Amniotic epithelial cell (primary cell): ENCODE measurements around the gene RNF182.
"Not testable (repeated sequence)": the region's sequence is repeated elsewhere in the genome, so short reads cannot be mapped to it uniquely, and the experiment has no call there.

ENCODE experiments used
- DNase-seq: peaks from one replicate; pipeline ENCODE4 v3.0.0-alpha.2; 2010; ENCODE audit warnings: low read depth

The RNF182 gene

DNA sequence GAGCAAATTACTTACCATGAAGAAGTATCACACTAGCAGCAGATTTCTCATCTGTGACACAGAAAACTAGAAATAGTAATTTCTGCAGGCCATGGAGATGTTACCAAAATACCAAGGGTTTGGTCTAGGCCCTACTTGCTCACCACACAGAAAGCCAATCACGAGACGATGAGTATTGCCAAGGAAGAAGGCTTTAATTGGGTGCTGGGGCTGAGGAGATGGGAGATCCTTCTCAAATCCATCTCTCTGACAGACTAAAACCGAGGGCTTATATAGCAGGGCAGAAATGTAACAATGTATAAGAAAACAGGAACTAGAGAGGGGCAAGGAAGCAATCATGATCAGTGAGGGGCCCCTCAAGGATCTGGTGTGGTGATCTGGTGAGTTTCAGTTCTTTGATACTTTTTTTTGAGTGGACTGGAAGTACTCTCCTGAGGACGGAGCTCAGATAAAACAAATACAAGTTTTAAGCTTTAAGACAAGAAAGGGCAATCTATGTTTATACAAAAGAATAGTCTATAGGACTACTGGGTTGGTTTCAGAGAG lies 40.9 kb downstream of the RNF182 start:
- no peak for DNase-seq

DNA sequence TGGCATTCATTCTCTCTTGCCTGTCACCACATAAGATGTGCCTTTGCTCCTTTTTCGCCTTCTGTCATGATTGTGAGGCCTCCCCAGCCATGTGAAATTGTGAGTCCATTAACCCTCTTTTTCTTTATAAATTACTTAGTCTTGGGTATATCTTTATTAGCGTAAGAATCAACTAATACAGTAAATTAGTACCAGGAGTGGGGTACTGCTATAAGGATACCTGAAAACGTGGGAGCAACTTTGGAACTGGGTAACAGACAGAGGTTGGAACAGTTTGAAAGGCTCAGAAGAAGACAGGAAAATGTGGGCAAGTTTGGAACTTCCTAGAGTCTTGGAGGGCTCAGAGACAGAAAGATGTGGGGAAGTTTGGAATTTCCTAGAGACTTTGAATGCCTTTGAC lies 46.6 kb downstream of the RNF182 start:
- no peak for DNase-seq

DNA sequence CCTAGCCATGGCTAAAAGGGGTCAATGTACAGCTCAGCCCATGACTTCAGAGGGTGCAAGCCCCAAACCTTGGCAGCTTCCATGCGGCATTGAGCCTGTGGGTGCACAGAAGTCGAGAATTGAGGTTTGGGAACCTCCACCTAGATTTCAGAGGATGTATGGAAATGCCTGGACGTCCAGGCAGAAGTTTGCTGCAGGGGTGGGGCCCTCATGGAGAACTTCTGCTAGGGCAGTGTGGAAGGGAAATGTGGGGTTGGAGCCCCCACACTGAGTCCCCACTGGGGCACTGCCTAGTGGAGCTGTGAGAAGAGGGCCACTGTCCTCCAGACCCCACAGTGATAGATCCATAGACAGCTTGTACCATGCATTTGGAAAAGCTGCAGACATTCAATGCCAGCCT lies 47.9 kb downstream of the RNF182 start:
- not testable (repeated sequence) for DNase-seq

DNA sequence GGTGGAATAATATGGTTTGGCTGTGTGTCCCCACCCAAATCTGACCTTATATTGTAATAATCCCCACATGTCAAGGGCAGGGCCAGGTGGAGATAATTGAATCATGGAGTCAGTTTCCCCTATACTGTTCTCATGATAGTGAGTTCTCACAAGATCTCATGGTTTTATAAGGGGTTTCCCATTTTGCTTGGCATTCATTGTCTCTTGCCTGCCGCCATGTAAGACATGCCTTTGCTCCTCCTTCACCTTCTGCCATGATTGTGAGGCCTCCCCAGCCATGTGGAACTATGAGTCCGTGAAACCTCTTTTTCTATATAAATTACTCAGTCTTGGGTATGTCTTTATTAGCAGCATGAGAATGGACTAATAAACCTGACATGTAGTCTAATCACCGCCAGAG lies 48.7 kb downstream of the RNF182 start:
- DNase-seq = not testable (repeated sequence)

DNA sequence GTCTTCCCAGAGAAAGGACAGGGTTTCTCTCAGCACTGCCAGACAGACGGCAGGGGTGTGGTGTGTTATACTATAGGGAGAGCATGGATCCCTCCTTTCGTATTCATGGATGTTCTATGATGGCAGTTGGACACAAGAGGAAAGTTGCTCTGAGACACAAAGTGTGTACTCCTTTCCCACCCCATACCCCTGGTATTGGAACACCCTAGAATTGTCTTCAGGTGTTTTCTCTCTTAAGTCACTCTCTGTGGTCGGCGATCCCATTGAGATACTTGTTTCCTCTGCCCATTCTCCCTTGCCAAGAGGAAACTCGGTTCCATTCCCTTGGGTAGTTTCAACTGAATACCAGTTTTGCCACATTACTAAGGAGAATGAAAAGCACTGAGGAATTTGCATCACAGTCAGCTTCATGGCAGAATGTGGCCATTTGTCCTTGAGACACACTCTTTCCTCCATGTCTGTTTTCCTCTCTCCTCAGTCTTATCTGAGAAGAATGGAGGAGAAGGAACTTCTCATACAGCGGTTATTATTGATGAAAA lies 53.4 kb downstream of the RNF182 start:
- DNase-seq = no peak

DNA sequence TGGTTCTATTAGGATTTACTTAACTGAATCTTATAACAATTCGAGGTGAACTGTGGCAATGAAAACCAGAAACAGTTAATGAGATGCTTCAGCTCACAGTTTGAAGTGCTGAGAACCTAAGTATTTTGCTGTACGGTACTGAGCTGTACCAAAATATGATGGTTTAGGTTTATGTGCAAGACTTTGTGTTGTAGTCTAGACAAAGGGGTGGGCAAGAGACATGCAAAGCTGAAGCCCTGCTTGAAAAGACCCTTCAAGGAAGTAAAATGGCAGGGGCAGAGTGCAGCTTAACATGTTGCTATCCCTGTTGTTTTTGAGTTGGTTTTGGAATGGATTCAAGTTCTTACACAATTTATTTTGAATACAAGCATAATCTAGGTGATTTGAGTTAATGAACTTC lies 54.0 kb downstream of the RNF182 start:
- no peak for DNase-seq

DNA sequence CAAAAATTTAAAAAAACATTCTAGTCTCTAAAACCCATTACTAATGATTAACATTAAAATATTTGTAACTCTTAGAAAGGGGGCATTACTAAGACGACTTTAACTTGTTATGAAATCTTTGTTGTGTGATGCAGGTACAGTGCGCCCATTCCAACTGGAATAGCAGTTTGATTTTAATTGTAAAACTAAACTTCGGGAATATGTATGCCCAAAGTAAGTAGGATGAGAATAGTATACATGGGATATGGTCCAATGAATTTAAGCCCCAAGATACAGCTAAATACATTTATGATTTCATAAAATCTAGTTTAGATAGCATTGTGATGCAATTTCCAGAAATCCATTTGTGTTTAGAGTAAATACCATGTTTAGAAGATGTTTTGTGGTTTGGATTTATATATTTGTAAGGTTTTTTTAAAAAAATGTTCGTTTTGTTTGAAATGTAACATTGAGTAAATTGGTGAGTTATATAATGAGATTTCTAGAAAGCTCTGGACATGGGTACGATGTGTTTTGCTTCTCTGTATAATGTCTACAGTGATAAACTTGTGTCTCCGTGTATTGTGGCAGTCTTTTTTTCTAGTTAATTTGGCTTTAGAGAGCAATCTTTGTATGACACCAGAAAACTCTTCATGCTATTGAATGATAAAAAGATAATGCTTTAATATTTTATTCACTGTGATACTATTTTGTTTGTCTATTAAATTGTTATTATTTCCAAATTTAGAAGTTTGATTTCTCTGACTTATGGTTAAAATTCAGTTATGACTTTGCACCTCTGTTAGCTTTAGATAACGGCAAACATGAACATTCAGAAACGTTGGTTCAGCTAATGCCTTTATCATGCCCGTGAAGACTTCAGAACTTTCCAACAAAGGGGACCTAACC lies 54.8 kb downstream of the RNF182 start:
- DNase-seq = no peak

DNA sequence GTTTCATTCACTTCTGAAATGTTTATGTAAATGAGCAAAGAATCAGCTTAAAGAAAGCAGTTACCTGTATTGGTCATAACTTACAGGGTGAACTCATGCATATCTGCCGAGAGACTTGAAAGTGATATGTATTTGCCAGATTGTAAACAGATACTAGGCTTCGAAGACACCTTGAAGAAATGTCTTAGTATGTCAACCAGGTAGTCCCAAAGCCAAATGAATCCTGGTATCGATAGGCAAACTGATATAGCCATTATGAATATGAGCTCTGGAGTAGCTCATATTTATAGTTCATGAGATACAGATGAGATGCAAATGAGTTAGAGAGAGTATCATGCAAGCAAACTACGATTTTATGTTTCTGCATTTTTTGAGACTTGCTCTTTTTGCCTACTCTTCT lies 55.8 kb downstream of the RNF182 start:
- no peak for DNase-seq

DNA sequence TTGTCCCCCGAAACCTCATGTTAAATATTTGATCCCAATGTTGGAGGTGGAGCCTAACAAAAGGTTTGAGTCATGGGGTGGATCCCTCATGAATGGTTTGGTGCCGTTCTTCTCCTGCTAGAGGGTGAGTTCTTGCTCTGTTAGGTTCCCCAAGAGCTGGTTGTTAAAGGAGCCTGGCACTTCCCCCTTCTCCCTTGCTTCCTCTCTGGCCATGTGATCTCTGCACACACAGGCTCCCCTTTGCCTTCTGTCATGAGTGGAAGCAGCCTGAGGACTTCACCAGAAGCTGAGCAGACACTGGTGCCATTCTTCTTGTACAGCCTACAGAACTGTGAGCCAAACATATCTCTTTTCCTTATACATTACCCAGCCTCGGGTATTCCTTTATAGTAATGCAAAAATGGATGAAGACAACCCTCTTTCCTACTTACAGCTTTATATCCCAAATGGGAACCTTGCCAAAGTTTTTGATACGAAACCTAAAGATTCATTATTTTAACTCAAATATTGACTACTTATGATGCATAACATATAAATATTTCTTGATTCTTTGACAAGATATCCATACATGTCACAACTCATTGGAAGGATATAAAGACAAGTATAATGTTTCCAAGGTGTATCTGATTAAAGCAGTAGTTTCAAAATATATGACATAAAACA lies 61.0 kb downstream of the RNF182 start:
- DNase-seq = no peak

DNA sequence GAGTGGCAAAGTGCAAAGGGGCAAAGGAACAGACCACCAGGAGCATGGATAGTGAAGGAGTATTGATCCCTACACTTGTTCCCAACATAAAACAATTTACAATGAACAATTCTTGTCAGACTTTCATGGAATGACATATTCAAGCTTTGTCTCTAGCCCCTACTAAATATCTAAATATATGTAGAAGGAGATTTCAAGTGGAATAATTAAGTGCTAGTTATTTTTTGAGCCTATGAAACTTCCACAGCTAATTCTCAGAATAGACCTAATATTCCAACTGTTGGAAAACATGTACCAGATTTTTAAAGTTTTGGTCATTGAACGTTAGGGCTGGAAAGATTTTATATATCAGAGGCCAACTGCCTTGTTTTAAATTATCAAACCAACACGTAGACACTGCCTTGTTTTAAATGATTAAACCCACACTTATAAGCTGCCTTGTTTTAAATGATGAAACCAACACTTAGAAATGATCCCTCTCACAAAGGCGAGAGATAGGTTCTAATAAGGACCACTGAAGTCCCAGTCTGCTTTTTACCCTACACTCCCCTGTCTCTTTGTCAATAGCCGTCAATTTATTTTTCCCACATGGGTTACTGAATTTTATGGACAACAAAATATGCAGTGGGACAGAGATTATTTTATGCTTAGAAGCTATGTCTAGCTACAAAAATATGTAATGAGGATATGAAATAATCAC lies 62.1 kb downstream of the RNF182 start:
- DNase-seq = no peak

DNA sequence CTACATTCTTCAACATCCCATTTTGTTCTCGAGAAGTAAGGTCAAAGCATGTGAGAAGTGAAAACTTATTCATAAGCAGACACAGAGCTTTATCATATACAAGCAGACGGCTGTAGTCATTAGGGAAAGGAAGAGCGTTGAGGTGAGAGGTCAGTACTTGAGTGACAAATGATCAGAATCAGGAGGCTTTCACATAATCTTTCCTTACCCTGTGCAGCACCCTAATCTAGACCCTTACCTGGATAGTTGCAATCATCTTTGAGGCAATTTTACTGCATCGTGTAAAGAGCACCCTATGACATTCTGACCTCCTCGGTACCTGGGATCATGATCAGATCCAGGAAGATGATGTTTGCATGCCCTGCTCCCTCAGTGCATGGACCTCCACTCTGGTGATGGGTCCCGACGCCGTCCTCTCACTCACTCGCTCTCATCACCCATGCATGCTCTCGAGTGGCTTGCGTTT lies 62.7 kb downstream of the RNF182 start:
- no peak for DNase-seq

DNA sequence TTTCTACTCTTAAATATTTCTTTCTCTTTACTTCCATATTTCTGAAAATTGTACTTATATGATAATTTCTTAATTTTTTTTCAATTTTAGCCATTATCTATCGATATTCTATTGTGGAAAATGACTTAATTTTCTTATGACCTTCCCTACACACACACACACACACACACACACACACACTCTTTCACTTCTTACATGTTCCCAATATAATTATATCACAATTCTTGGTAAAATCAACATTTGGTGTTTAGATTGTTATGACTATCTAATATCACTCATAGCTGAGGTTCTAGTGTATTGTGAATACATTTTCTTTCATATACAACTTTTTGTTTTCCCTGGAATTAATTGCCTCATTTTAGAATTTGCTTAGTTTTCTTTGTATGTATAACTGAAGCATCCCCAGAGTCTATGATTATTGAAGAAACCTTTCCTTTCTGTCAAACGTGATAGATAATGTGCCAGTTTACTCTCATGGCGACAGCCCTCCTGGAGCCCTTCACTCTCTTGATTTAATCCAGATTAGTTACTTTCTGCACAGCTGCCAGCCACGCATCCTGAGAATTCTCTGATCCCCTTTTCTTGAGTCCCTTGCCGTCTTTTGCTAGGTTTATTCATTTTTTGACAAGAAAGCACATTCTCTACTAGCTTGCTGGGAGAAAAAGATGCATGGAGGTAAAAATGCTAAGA lies 63.4 kb downstream of the RNF182 start:
- DNase-seq = no peak

DNA sequence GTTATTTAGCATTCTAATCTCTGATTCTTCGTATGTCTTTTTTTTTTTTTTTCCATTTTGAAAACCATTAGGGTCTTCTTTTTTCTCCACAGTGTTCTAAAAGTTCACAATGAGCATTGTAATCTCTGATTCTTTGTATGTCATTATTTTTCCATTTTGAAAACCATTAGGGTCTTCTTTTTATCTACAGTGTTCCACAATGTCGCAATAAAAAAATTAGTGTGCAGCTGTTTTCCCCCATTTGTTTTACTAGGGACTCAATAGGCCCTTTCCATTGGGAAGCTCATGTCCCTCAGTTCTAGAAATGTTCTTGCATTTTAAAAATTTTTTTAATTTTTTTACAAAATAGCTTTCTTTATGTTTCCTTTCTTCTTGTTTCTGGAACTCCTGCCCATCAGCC lies 64.2 kb downstream of the RNF182 start:
- no peak for DNase-seq

DNA sequence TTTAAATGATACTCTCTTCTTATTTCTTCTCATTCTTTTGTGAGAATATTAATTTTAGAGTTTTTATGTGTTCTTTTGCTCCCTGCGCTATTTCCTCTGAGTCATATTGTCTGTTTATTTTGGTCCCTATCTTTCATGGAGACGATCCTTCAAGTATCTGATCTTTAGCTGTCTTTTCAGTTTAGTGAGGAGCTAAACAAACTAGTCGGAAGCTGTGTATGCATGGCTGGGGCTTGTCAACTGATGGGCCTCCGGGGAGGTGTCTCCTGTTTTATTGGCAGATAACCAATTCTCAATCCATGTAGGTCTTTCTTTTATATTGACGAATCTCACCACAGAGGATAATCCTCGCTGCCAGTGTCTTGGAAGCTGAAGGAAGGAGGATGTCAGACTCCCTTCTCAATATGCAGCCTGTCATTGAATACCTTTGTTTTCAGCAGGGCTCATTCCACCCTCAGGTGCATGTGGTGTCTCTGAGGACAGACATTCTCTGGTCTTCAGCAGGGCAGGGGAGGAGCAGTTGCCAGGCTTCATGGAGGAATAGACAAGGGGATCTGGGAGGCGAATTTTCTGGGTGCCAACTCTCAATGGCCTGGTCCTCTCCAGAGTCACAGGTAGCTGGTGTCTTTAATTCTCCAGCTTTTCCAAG lies 64.9 kb downstream of the RNF182 start:
- DNase-seq = no peak

DNA sequence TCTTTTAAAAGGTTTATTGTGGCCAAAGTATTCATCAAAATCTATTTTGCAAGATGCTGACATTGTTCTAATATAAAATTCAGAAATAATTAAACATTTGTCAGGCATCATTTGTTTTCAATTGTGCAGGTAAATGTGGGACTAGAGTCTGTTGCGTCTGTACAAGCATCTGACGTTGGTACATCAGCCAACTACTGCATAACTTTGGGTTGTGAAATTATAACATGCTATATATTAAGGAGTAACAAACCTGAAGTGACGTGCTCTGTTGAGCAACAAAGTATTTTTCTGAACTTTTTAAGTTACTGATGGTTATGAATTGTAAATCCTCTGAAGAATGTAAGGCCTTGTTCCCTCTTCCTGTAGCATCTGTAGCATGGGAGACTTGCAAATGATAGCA lies 66.0 kb downstream of the RNF182 start:
- DNase-seq = peak; percentile 74

DNA sequence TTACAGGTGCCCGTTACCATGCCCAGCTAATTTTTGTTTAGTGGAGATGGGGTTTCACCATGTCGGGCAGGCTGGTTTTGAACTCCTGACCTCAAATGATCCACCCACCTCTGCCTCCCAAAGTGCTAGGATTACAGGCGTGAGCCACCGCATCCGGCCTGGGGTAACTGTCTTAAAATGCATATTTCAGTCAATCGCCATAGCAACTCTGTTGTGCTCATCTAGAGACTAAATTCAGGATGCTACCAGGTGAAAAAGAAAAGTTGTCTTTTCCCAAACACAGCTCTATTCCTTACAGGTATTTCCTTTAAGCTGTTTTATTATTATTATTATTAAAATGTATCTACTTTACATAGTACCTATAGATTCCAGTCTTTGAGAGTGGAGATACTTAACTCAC lies 66.6 kb downstream of the RNF182 start:
- DNase-seq = no peak

DNA sequence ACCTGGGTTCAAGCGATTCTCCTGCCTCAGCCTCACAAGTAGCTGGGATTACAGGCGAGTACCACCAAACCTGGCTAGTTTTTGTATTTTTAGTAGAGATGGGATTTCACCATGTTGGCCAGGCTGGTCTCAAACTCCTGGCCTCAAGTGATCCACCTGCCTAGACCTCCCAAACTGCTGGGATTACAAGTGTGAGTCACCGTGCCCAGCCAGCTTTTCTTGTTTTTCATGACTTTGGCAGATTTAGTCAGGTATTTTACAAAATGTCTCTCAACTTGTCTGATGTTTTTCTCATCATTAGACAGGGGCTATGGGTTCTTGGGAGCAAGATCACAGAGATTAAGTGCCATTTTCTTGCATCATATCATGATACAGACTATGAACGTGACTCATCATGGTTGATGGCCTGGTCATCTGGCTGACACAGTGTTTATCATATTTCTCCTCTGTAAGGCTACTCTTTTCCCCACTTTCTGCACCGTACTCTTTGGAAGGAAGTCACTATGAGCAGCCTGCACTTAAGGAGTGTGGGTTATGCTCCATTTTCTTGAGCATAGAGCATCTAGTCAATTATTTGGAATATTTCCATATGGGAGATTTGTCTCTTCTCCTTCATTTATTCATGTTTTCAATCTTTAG lies 67.8 kb downstream of the RNF182 start:
- DNase-seq = peak; percentile 83

DNA sequence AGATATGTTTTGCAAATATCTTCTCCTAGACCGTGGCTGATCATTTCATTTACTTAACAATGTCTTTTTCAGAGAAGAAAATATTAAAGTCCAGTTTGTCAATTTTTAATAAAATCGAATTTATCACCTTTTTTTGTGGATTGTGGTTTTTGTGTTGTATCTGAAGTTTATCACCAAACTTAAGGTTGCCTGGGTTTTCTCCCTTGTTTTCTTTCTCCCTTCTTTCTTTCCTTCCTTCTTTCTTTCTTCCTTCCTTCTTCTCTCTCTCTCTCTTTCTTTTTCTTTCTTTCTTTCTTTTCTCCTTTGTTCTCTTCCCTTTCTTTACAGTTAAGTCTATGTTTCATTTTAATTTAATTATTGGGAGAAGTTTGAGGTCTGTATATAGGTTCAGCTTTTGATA lies 68.7 kb downstream of the RNF182 start:
- DNase-seq = no peak

DNA sequence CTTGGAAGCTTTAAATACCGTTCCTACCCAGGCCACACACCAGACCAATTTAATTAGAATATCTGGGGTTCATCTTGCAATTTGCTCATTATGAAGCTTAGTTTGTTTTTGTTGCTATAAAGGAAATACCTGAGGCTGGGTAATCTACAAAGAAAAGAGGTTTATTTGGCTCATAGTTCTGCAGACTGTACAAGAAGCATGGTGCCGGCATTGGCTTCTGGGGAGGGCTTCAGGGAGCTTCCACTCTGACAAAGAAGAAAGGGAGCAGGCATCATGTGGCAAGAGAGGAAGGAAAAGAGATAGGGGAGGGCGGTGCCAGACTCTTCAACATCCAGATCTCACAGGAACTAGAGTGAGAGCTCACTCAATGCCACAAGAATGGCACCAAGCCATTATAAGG lies 73.6 kb downstream of the RNF182 start:
- DNase-seq = no peak

DNA sequence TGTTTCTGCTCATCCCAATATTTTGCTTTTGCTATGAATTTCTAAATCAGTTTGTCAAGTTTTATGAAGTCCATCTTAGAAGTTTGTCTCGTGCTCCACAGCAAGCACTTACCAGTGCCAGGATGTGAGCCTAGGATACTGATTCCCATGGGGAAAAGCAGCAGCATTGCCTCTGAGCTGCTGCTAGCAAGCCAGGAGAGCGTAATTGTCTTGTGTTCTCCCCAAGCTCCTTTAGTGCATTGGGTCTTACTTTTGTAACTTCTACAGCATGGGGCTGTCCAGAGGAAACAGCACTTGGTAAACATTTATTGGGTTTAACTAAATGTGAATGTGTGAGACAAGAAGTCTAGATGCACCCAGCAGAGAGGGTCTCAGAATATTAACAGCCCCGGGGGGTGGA lies 76.1 kb downstream of the RNF182 start:
- DNase-seq = no peak
